GM12891 (cell line): ENCODE results near the gene PAPLN.

Source experiments
- POLR2A ChIP-seq: IDR thresholded peaks from 2 replicates; pipeline ENCODE4 v1.6.1; 2011; ENCODE audit warnings: low read depth, low read length, control low read depth
- POLR2AphosphoS5 ChIP-seq: IDR thresholded peaks from 2 replicates; pipeline ENCODE4 v1.6.1; 2011; ENCODE audit warnings: low read depth, low read length, control low read depth
- TAF1 ChIP-seq: IDR thresholded peaks from 2 replicates; pipeline ENCODE4 v1.6.1; 2011; ENCODE audit warnings: low read depth, low read length, control low read depth

DNA sequence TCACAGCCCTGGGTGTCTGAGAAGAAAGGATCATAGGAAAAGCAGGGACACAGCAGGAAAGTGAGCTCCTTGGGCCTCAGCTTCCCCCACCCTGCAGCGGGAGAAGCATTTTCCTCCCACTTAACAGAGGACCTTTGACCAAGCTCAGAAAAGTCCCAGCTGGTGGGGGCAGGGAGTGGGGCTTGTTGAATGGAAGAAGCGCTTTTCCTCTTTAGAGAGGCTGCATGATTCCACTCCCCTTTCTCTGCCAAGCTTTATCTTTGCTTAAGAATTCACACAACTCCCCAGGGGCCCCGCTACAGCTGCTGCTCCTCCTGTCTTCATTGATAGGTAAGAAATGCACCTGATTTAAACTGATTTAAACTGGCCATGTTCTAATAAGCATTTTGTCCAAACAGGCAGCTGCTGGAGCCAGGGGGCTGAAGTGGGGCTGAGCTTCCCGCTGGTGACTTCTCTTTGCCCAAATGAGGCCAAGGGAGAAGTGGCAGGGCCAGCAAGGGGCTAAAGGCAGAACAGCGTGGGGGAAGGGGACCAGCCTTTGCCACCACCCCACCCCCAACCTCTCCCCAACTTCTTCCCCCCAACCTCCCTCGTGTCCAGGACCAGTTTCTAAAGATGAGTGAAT, 1.7 kb upstream of the PAPLN start:
- no peak for TF ChIP-seq POLR2AphosphoS5
- no peak for TF ChIP-seq POLR2A
- TF ChIP-seq TAF1: no peak
